HepG2 (cell line): Measurements from ENCODE around the gene ADGRD1. TPM values are rescaled to one million over a fixed set of nuclear protein-coding genes. Genes with fewer than 3 reads are reported as not detected.

ENCODE experiments used
- BRD4 ChIP-seq: sonication (generic); formaldehyde crosslinking; IDR thresholded peaks from 2 replicates; pipeline ENCODE4 v1.4.0; 2020; ENCODE audit warnings: missing genetic modification reagents
- DMAP1 ChIP-seq: IDR thresholded peaks from 2 replicates; pipeline ENCODE4 v1.6.1; 2016
- DR1 ChIP-seq: sonication (generic); formaldehyde crosslinking; IDR thresholded peaks from 2 replicates; pipeline ENCODE4 v1.8.0; 2021; ENCODE audit warnings: mild to moderate bottlenecking, missing genetic modification reagents, inconsistent platforms
- HOXA5 ChIP-seq: sonication (generic); formaldehyde crosslinking; IDR thresholded peaks from 2 replicates; pipeline ENCODE4 v1.4.0; 2020; ENCODE audit warnings: missing genetic modification reagents
- MTA3 ChIP-seq: sonication (generic); formaldehyde crosslinking; IDR thresholded peaks from 2 replicates; pipeline ENCODE4 v1.4.0; 2020; ENCODE audit warnings: missing genetic modification reagents
- NFE2L1 ChIP-seq: sonication (generic); formaldehyde crosslinking; IDR thresholded peaks from 2 replicates; pipeline ENCODE4 v1.4.0; 2020; ENCODE audit warnings: missing genetic modification reagents, mild to moderate bottlenecking, borderline replicate concordance
- PITX1 ChIP-seq: sonication (generic); formaldehyde crosslinking; IDR thresholded peaks from 2 replicates; pipeline ENCODE4 v1.5.1; 2020; ENCODE audit warnings: mild to moderate bottlenecking, missing genetic modification reagents
- REPIN1 ChIP-seq: sonication (generic); formaldehyde crosslinking; IDR thresholded peaks from 2 replicates; pipeline ENCODE4 v1.8.0; 2022; ENCODE audit warnings: missing genetic modification reagents, low read depth, mild to moderate bottlenecking, borderline replicate concordance
- SP140L ChIP-seq: sonication (generic); formaldehyde crosslinking; IDR thresholded peaks from 2 replicates; pipeline ENCODE4 v1.4.0; 2020; ENCODE audit warnings: missing genetic modification reagents, borderline replicate concordance
- TP53 ChIP-seq: sonication (generic); formaldehyde crosslinking; conservative IDR thresholded peaks from 2 replicates; pipeline ENCODE4 v1.4.0; 2020; ENCODE audit warnings: missing genetic modification reagents
- ZNF343 ChIP-seq: sonication (generic); formaldehyde crosslinking; IDR thresholded peaks from 2 replicates; pipeline ENCODE4 v1.4.0; 2020; ENCODE audit warnings: mild to moderate bottlenecking, missing genetic modification reagents
- ZNF414 ChIP-seq: sonication (generic); formaldehyde crosslinking; IDR thresholded peaks from 2 replicates; pipeline ENCODE4 v1.5.0; 2020; ENCODE audit warnings: missing genetic modification reagents
- ZNF558 ChIP-seq: sonication (generic); formaldehyde crosslinking; IDR thresholded peaks from 2 replicates; pipeline ENCODE4 v1.9.0; 2022; ENCODE audit warnings: mild to moderate bottlenecking, missing genetic modification reagents, borderline replicate concordance
- ZNF570 ChIP-seq: sonication (generic); formaldehyde crosslinking; IDR thresholded peaks from 2 replicates; pipeline ENCODE4 v1.4.0; 2020; ENCODE audit warnings: mild to moderate bottlenecking, missing genetic modification reagents, borderline replicate concordance
- ZSCAN30 ChIP-seq: sonication (generic); formaldehyde crosslinking; IDR thresholded peaks from 2 replicates; pipeline ENCODE4 v1.5.0; 2020; ENCODE audit warnings: mild to moderate bottlenecking, missing genetic modification reagents
- polyA plus RNA-seq, 8 experiments: library from polyadenylated mRNA; depleted of rRNA in 3 of 8; stranded (reverse) in 7 of 8; unstranded in 1 of 8; fragments of >200 nt; fragmentation: Illumina TruSeq in 4 of 8; extraction: Trizol in 4 of 8; gene quantifications; 2 replicates each; pipeline versions ENCODE4 v1.2.1 to v1.2.3, GENCODE V29; 2011 to 2016; ENCODE audit warnings: low read depth in 4 of 8, missing spikeins in 1 of 8, mixed read lengths in 1 of 8; ENCODE audit not compliant: insufficient read depth in 1 of 8
- total RNA-seq, 5 experiments: library from RNA; depleted of rRNA; stranded (reverse); fragments of >200 nt; fragmentation: Illumina TruSeq; extraction: Trizol; gene quantifications; 2 replicates each; pipeline ENCODE4 v1.2.3, GENCODE V29; 2016; ENCODE audit warnings: low read depth in 1 of 5
- TF ChIP-seq, protein P1 (sequence below): IDR thresholded peaks from 2 replicates; pipeline ENCODE4 v1.6.1; 2016; ENCODE audit warnings: mild to moderate bottlenecking, missing biosample characterization, missing genetic modification reagents
- TF ChIP-seq, protein P2 (sequence below): sonication (generic); formaldehyde crosslinking; IDR thresholded peaks from 2 replicates; pipeline ENCODE4 v1.4.0; 2020; ENCODE audit warnings: mild to moderate bottlenecking, missing genetic modification reagents
- TF ChIP-seq, protein P3 (sequence below): sonication (generic); formaldehyde crosslinking; IDR thresholded peaks from 2 replicates; pipeline ENCODE4 v1.9.0; 2021; ENCODE audit warnings: missing genetic modification reagents, borderline replicate concordance

ADGRD1 gene
- total and polyA plus RNA-seq, 2 of the 13 experiments (the other 11 are each of a cell fraction or from before 2014, with no cell fraction given): 0.46 to 12.4 TPM

DNA sequence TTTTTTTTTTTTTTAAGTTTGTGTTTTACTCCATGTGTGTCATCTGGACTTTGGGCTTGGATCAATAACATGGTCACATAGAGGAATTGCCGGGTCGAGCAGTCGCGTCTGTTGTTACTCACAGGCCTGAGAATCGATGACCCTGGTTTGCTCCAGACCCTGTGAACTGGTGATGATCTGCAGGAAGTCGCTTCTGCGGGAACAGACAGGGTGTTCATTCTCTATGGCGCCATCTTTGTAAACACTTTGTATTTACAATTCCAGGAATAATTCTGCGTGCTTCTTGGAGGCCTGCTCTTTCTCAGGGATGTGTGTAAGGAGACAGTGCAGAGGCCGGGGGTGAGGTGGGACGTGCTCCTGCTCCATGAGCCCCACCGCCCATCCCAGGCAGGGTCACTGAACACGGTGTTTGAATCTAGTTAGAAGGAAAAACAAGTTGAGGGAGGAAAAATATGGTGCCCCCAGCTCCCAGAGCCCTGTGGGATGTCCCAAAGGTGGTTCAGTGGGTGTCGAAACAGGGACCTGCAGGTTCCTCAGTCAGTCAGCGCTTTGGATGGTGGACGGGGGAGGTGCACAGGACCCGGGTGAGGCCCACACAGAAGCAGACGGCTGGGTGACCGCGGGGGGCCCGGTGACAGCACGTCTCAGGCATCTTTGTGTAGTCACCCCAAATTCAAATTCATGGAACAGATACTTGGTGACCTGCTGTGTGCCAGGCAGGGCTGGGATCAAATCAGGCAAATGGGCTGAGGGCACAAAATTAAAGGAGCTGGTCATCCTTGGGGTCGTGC lies 58.8 kb downstream of the ADGRD1 start (continued):
- TF ChIP-seq TP53 (CRISPR knock-in tag): 0 out of 2 replicates have a peak, but pooled peaks have one; percentile 64
- TF ChIP-seq, protein P1, sequence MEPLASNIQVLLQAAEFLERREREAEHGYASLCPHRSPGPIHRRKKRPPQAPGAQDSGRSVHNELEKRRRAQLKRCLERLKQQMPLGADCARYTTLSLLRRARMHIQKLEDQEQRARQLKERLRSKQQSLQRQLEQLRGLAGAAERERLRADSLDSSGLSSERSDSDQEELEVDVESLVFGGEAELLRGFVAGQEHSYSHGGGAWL: no peak
- TF ChIP-seq, protein P2, sequence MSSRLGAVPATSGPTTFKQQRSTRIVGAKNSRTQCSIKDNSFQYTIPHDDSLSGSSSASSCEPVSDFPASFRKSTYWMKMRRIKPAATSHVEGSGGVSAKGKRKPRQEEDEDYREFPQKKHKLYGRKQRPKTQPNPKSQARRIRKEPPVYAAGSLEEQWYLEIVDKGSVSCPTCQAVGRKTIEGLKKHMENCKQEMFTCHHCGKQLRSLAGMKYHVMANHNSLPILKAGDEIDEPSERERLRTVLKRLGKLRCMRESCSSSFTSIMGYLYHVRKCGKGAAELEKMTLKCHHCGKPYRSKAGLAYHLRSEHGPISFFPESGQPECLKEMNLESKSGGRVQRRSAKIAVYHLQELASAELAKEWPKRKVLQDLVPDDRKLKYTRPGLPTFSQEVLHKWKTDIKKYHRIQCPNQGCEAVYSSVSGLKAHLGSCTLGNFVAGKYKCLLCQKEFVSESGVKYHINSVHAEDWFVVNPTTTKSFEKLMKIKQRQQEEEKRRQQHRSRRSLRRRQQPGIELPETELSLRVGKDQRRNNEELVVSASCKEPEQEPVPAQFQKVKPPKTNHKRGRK: no peak
- TF ChIP-seq ZNF558 (CRISPR knock-in tag): no peak
- no peak for TF ChIP-seq NFE2L1 (CRISPR knock-in tag)
- TF ChIP-seq BRD4 (CRISPR knock-in tag): no peak
- TF ChIP-seq HOXA5 (CRISPR knock-in tag): peak; percentile 78; the same call in 1 of the 2 replicates
- peak; percentile 75 for TF ChIP-seq PITX1 (CRISPR knock-in tag)
- TF ChIP-seq, protein P3, sequence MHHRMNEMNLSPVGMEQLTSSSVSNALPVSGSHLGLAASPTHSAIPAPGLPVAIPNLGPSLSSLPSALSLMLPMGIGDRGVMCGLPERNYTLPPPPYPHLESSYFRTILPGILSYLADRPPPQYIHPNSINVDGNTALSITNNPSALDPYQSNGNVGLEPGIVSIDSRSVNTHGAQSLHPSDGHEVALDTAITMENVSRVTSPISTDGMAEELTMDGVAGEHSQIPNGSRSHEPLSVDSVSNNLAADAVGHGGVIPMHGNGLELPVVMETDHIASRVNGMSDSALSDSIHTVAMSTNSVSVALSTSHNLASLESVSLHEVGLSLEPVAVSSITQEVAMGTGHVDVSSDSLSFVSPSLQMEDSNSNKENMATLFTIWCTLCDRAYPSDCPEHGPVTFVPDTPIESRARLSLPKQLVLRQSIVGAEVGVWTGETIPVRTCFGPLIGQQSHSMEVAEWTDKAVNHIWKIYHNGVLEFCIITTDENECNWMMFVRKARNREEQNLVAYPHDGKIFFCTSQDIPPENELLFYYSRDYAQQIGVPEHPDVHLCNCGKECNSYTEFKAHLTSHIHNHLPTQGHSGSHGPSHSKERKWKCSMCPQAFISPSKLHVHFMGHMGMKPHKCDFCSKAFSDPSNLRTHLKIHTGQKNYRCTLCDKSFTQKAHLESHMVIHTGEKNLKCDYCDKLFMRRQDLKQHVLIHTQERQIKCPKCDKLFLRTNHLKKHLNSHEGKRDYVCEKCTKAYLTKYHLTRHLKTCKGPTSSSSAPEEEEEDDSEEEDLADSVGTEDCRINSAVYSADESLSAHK (CRISPR knock-in tag): no peak
- no peak for TF ChIP-seq MTA3 (CRISPR knock-in tag)
- 0 out of 2 replicates have a peak, but pooled peaks have one; percentile 14 for TF ChIP-seq ZNF343 (CRISPR knock-in tag)
- TF ChIP-seq REPIN1 (CRISPR knock-in tag): peak; percentile 78; the same call in 1 of the 2 replicates
- TF ChIP-seq ZNF414: peak; percentile 66; the same call in 1 of the 2 replicates
- no peak for TF ChIP-seq ZSCAN30 (CRISPR knock-in tag)
- no peak for TF ChIP-seq DR1
- no peak for TF ChIP-seq ZNF570 (CRISPR knock-in tag)
- TF ChIP-seq DMAP1 (CRISPR knock-in tag): no peak; the same call in 1 of the 2 replicates
- TF ChIP-seq SP140L: 0 out of 2 replicates have a peak, but pooled peaks have one; percentile 52
